ENCODE measurements around the gene PDXDC1. TPM values are rescaled to one million over a fixed set of nuclear protein-coding genes. Genes with fewer than 3 reads are reported as not detected.

Gene PDXDC1
- total RNA-seq, 4 donors from 2014 or later = 62.1 to 85.2 (median 76.1) TPM

DNA sequence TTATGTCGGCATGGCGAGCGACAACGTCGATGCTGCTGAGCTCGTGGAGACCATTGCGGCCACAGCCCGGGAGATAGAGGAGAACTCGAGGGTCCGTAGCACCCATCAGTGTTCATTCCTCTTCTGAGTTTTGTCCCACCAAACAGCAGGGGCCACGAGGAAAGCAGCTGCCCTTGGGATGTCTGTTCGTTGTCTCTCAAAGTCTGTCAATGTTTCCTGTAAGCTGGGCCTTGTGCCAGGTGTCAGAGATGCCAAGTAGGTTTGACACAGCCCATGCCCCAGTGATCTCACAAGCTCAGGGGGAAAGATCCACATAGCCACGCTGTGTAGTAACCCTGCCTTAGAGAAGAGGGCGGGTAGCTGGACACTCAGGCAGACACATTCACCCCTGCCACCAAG, 58.5 kb downstream of the PDXDC1 start:
- TF ChIP-seq, protein P1, sequence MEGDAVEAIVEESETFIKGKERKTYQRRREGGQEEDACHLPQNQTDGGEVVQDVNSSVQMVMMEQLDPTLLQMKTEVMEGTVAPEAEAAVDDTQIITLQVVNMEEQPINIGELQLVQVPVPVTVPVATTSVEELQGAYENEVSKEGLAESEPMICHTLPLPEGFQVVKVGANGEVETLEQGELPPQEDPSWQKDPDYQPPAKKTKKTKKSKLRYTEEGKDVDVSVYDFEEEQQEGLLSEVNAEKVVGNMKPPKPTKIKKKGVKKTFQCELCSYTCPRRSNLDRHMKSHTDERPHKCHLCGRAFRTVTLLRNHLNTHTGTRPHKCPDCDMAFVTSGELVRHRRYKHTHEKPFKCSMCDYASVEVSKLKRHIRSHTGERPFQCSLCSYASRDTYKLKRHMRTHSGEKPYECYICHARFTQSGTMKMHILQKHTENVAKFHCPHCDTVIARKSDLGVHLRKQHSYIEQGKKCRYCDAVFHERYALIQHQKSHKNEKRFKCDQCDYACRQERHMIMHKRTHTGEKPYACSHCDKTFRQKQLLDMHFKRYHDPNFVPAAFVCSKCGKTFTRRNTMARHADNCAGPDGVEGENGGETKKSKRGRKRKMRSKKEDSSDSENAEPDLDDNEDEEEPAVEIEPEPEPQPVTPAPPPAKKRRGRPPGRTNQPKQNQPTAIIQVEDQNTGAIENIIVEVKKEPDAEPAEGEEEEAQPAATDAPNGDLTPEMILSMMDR (IDR thresholded peaks at IDR 0.05; ENCODE audit: low read depth) = no peak

- TF ChIP-seq, protein P1 (IDR thresholded peaks at IDR 0.05; ENCODE audit: low read depth) = no peak
Observed at GRCh38 chr16:15034266-15035162, 59.7 kb downstream of the PDXDC1 start.

DNA sequence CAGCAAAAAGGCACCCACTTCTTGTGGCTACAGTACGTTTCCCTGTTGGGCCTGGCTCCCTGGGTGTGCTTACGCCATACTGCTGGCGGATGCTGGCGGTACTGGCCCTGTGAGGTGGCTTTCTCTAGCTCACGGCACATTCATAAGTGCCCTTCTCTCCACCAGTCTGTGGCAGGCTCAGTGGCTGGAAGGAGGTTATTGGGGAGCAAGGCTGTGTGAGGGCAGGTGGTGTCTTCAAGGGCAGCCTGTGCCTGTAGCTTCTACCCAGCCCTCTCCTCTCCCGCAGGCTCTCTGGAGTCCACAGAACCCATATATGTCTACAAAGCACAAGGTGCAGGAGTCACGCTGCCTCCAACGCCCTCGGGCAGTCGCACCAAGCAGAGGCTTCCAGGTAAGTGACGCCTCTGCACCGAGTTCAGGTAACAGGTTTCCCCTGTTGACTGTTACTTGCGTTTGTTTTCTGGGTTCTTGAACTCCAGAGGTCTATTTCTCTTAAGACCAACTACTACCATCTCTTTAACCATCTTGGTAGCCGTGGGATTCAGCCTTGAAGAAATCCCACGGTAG, 60.4 kb downstream of the PDXDC1 start:
- TF ChIP-seq, protein P1 (IDR thresholded peaks at IDR 0.05; ENCODE audit: low read depth) = no peak

DNA sequence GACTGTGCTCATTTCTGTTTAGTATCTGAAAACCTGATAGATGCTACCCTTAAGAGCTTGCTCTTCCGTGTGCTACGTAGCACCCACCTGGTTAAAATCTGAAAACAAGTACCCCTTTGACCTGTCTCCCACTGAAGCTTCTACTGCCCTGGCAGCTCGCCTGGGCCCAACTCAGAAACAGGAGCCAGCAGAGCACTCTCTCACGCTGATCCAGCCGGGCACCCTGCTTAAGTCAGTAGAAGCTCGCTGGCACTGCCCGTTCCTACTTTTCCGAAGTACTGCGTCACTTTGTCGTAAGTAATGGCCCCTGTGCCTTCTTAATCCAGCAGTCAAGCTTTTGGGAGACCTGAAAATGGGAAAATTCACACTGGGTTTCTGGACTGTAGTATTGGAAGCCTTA, 62.2 kb downstream of the PDXDC1 start:
- TF ChIP-seq, protein P1 (IDR thresholded peaks at IDR 0.05; ENCODE audit: low read depth) = no peak

GRCh38 chr16:15037745-15038144, 62.9 kb downstream of the PDXDC1 start:
- TF ChIP-seq, protein P1 (IDR thresholded peaks at IDR 0.05; ENCODE audit: low read depth) = no peak

- TF ChIP-seq, protein P1 (IDR thresholded peaks at IDR 0.05; ENCODE audit: low read depth) = no peak
Observed at GRCh38 chr16:15038689-15039088, 63.9 kb downstream of the PDXDC1 start.

DNA sequence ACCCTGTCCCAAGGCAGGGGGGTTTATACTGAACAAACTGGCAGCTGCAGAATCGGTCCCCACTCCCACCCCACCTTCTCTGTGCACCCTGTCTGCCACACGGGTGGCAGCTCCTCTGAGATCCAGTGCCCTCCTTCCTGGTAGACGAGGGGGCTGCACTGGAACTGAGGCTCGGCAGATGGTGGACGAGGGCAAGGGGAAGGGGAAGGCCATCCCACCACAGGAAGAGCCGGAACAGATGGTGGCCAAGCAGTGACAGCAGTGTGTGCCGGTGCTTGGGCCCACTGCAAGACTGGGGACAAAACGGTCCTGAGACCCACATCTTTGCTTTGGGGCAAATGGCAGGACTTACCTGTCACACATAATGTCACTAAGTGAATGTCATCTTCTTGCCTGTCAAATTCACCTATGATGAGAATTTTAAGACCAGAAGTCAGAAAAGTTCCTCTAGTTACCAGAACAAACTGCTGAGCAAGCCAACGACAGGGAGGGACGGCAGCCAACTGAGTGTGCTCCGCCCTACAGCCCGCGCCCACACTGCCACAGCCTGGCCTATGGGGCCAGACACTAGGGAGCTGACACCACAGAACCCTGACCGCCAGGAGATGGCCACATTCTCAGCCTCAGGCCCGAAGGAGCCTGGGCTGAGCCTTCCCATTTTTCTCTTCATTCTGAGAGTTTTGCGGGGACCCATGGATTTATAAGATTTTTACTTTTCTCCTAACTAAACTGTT, 66.6 kb downstream of the PDXDC1 start:
- TF ChIP-seq, protein P1 (IDR thresholded peaks at IDR 0.05; ENCODE audit: low read depth) = no peak

Data from subcutaneous adipose tissue (tissue), 4 donors.